Ammon's horn (tissue), 1 donor: ENCODE data around the gene NRDC.

Experiments
- DNase-seq: peaks from one replicate; pipeline ENCODE4 v3.0.0-alpha.2; 2016; ENCODE audit warnings: low spot score

Gene NRDC

DNA sequence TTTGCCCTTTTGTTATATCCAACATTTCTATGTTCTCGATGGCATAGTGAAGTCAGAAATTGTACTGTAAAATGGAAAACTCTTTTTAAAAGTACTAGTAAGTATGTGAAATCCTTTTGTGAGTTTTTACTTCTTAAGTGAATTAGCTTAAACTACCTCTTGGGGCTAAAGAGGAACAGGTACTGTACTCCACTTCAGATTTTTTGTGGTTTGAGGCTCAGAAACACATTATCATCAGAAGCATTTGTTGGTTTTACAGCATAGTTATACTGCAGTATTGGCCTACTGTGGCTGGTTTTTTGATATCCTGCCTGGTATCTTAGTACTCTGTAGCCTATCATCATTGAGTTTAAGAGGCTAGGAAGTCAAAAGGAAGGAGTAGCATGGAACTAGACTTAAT is 117.2 kb downstream of the NRDC start:
- DNase-seq, result no peak

DNA sequence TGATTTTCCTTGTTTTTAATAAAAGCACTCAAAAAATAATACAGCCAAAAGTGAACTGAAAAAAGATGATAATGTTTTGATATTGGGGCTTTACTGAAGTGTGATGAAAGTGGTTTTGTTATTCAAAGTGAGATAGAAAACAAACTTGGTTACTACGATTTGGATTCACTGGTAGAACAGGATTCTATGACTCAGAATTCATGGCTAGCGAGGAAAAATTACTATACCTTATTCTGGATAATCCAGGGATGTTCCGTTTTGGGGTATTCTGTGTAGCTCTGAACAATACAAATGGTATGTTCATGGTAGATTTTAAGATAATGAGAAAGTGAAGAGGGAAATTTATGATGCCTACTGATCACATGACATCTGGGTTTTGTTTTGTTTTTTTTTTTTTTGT is 117.7 kb downstream of the NRDC start:
- DNase-seq, result no peak

DNA sequence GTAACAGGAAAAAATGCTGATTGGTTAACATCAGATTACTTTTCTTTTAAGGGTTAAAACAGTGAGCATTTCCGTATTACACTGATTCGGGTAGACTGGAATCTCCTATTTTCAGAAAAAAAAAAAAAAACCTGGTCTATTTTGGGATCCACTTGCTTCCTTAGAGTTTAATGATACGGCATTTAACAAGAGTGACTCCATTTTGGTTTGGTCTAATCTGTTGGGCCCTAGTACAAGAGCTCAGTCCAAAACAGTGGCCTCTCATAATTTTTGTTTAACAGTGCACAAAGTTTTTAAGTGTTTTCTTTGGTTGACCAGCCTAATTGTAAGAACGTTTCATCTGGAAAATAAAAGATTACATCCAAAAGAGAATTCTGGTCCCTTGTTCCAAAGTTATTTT is 120.2 kb downstream of the NRDC start:
- no peak for DNase-seq

DNA sequence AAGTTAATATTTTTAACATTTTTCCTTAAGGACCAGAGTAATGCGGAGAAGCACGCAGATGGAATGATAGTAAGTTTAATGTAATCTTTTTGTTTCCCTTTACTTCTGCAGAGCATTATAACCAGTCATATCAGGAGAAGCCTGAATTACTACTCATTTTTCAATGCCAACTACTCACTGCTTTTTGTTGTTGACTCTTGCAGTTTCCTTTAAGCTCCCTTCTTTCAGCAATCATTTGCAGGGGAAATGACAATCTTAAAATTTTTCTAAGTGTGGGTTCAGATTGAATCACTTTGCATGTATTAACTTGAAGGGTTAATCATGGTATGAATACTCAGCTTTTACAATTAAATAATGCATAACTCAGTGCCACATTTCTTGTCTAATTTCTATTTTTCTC is 122.2 kb downstream of the NRDC start:
- no peak for DNase-seq

DNA sequence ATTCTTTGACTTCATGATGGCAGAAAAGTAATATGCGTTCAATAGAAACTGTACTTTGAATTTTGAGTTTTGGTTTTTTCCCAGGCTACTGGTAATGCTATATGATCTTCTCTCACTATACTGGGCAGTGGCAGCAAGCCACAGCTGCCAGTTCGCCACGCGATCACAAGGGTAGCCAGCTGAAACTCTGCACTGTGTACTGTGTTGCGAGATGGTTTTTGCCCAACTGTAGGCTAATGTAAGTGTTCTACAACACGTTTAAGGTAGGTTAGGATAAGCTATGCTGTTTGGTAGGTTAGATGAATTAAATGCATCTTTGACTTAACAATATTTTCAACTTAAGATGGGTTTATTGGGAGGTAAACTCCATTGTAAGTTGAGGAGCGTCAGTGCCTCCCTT is 123.1 kb downstream of the NRDC start:
- no peak for DNase-seq

DNA sequence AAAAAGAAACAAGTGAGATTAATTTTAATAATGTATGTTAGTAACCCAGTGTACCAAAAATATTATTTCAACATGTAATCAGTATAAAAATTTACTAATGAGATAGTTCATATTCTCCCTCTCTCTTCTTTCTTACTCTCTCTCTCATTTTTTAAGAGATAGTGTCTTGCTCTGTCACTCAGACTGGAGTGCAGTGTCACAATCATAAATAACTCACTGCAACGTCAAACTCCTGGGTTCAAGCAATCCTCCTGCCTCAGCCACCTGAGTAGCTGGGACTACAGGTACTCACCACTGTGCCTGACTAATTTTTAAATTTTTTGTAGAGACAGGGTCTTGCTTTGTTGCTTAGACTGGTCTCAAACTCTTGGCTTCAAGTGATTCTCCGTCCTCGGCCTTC is 123.9 kb downstream of the NRDC start:
- DNase-seq, result no peak

DNA sequence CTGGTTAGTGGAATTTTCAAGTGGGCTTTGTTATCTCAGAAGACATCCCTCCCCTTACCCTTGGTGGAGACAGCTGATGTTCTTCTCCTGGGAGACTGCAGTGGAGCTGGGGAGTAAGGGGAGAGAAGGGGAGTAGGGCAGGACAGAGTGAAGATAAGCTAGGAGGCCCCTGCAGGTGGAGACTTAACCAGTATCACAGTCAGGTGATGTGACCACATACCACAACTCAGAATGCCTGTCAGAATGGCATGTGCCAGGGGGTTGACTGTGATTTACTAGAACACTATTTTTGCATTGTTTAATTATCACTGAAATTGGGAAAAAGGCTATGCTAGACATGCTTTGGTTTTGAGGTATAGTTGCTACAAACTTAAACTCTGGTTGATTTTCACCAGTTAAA is 124.6 kb downstream of the NRDC start:
- no peak for DNase-seq

DNA sequence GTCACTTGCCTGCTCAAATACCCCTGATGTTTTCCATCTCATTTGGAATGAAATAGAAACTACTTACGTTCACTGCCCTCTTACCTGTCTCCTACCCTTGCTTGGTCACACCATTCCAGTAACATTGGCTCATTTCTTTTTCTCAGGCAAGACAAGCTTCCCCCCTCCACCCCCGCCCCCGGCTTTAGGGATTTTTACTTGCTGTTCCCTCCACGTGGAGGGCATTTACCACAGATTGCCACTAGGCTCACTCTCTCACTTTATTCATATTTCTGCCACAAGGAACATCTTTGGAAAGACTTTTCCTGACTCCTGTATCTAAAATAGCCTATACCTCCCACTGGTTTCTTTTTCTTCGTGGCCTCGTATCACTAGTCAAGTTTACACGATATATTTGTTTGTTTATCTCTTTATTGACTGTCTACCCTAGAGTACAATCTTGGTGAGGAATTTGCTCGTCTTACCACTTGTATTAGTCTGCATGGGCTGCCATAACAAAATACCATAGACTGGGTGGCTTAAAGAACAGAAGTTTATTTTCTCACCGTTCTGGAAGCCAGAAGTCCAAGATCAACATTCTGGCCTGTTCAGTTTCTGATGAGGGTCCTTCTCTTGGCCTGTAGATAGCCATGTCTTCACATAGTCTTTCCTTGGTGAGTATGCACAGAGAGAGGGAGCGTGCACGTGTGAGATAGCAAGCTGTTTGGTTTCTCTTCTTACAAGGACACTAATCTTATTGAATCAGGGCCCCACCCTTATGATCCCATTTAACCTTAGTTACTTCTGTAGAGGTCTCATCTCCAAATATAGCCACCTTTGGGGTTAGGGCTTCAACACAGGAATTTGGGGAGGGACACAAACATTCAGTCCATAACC is 126.2 kb downstream of the NRDC start:
- DNase-seq, result no peak

DNA sequence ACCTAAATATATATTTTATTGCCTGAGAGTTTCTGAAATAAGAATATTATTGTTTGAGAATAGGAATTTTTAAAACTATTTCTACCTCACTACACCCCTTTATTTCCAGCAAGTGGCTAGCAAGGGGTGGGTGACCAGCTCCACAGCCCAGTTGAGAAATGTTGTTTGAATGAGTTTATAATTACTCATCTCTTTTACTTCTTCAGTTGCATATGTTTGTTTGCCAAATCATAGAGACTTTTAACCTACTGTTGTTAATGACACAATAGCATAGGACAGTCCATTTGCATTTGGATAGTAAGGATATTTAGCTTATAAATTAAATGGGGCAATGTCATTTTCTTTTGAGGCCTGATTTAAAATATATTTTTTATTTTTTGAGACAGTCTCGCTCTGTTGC is 127.8 kb downstream of the NRDC start:
- DNase-seq, result no peak

DNA sequence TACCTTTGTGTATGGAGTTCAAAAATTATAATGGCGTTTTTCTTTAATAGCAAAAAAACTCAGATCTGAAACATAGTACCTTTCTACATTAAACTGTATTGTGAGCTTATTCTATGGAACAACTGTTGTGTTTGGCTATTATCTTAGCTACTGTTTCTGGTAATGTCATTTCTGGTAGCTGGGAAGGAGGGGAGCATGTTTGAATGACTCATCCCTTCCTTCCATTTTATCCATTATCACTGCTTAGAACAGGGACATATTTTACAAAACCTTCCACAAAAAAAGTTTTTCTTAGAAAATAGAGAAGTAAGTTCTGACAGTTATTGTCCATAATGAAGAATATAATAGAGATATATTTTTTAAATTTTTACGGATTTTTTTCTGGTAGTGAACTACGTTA is 128.3 kb downstream of the NRDC start:
- DNase-seq, result no peak

DNA sequence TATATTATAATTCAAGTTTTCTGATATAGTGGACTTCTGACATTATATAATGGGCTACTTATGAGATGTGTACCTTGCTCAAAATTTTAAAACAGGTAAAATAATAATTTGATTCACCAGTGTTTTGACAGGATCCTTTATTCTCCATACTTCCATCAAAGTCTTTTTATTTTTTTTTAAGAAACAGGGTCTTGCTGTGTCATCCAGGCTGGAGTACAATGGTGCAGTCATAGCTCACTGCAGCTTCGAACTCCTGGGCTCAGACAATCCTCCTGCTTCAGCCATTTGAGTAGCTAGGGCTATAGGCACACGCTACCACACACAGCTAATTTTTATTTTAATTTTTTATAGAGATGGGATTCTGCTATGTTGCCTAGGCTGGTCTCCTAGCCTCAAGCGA is 129.4 kb downstream of the NRDC start:
- no peak for DNase-seq

DNA sequence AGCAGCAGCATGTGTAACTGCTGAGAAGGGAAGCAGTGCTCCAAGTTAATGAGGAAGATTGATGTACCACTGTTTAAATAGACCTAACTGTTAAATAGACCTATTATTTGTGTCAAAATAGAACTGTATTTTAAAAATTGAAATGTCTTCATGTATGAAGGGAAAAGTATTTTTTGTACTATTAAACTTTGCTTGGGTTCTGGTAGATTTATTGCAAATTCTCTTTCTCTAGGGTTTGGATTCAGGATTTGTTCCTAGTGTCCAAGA is 133.3 kb downstream of the NRDC start:
- DNase-seq, result no peak

DNA sequence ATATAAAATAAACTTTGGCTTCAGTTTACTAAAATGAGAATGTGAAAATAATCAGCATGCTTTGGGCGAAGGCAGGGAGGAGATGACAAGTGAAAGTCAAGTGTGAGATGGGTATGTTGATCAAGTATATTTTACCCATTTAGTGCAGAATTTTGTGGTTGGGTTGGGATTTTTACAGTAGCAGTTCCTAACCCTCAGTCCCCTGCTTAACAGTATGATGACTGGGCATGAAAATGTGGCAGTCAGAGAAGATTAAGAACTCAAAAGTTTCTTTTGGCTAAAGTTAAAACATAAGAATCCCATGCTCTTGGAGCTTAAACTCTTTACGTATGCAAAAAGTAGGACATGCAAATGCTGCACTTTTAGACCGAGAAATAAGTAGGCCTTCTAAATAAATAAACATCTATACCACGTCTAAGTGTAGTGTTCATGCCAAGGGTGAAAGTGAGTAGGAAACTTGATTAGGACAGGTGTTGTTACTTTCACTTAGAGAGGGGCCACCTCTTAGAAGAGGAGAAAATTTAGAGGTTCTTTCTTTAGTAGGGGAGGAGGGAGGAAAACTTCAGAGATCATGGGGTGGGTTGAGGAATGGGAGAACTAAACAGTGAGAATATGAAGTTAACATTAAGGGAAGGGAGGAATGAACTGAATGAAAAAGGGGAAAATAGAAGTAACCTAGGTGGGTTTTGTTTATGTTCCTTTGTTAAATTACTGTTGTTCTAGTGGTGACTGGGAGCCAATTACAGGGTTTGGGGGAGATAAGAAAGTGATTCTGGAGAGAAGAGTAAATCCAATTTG is 133.8 kb downstream of the NRDC start:
- DNase-seq, result no peak

DNA sequence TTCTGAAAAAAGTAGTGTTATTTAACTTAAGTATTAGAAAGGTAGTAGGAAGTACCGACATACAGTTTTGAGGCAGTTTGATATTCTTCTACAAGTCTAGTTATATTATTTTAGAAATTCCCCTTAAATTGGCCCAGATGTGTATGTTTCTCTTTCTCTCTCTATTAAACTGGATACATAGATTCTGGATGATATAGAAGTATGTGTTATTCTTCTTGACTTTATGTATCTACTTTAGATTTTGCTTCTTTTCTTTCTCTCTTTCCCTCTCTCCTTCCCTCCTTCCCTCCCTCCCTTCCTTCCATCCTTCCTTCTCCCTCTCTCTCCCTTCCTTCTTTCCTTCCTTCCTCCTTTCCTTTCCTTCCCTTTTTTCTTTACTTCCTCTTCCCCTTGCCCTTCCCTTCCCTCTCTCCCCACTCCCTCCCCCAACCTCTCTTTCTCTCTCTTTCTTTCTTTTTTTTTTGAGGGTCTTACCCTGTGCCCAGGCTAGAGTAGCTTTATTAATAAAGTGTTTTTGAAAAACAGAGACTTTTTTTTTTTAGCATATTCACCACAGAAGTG is 137.3 kb downstream of the NRDC start:
- DNase-seq, result no peak

DNA sequence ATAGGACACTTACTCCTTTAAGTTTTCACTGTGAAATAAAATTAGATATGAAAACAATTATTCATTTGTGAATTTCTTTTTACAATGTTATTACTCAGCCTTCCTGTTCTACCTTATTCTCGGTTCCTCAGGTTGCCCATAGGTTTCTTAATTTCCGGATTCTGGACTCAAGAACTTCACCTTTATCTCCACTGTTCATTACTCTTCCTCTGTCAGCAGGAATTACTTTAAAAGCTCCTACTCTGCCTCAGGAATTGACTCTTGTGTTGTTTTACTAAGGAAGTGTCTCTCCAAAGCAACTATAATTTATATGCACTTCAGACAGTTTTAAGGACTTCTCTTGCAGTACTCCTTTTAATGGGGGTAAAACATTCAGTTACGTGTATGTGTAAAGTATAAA is 137.9 kb downstream of the NRDC start:
- DNase-seq, result no peak
